Measurements from ENCODE around the gene C1S. TPM values are rescaled to one million over a fixed set of nuclear protein-coding genes. Genes with fewer than 3 reads are reported as not detected.

C1S gene
- total RNA-seq, 1 experiment from 2014 or later = 7.1 TPM

DNA sequence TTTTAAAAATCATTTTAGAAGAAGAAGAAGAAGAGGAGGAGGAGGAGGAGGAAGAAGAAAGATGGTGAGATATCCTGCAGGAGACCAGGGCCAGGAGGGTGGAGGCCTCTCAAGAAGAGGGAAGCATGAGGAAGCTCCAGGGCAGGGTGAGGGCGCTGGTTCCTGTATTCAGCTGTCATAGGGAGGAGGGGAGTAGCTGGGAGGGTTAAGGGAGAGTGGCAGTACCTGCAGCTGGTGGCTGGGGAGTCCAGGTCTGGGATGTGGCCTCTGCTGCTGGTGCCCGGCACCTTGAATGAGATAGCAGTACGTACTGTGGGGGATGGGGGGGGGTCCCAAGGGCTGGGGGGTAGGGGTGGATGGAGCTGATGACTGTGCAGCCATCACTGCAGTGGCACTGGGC is 58.4 kb downstream of the C1S start:
- Mint-ChIP-seq H3K36me3 (ENCODE audit: insufficient read depth, unreplicated experiment) (peaks cover 21% of the 10 kb centered on the region), H3K4me1 (ENCODE audit: low read depth, unreplicated experiment) (no peaks in the 10 kb centered on the region), H3K4me3 (ENCODE audit: low read depth, unreplicated experiment) (no peak overlapping the region), H3K27ac (ENCODE audit: unreplicated experiment) (no peak overlapping the region), H3K27me3 (ENCODE audit: unreplicated experiment) (no peaks in the 10 kb centered on the region), H3K9me3 (ENCODE audit: low read depth, unreplicated experiment) (no peaks in the 10 kb centered on the region)
- DNase-seq = no peak
- TF ChIP-seq, protein P1, sequence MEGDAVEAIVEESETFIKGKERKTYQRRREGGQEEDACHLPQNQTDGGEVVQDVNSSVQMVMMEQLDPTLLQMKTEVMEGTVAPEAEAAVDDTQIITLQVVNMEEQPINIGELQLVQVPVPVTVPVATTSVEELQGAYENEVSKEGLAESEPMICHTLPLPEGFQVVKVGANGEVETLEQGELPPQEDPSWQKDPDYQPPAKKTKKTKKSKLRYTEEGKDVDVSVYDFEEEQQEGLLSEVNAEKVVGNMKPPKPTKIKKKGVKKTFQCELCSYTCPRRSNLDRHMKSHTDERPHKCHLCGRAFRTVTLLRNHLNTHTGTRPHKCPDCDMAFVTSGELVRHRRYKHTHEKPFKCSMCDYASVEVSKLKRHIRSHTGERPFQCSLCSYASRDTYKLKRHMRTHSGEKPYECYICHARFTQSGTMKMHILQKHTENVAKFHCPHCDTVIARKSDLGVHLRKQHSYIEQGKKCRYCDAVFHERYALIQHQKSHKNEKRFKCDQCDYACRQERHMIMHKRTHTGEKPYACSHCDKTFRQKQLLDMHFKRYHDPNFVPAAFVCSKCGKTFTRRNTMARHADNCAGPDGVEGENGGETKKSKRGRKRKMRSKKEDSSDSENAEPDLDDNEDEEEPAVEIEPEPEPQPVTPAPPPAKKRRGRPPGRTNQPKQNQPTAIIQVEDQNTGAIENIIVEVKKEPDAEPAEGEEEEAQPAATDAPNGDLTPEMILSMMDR (IDR thresholded peaks at IDR 0.05; ENCODE audit: unreplicated experiment) = no peak
- CTCF ChIA-PET = interaction anchor here (0.7 kb wide), 1 partner anchor 266 kb away, joined by 4 read pairs; no protein-coding TSS in a partner anchor
- no TSS peak for BruUV-seq (replicated peaks)
- intact Hi-C loops (cut with micrococcal nuclease; ENCODE audit: unreplicated experiment) = no loop called here

DNA sequence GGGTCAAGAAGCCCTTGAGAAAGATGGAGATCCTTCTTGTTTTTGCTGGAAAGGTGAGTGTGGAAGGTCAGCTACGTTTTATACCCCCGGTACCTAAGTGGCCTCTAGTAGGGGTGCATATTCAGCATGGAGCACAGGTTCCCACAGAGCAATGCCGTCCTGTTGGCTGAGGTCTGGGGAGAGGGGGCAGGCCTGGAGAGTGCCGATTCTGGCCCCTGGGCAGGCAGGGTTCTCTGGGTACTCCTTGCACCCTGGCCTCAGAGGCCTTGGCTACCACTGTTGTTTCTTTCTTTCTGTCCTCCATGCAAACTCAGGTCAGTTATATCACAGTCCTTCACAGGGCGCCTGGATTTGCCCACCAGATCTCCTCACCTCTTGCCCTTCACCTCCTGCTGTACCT is 59.6 kb downstream of the C1S start:
- no TSS peak for BruUV-seq (replicated peaks)
- no peaks in the 10 kb centered on the region for H3K4me1 Mint-ChIP-seq (ENCODE audit: low read depth, unreplicated experiment)
- TF ChIP-seq, protein P1 (IDR thresholded peaks at IDR 0.05; ENCODE audit: unreplicated experiment) = no peak
- no peak overlapping the region for H3K4me3 Mint-ChIP-seq (ENCODE audit: low read depth, unreplicated experiment)
- peaks cover 11% of the 10 kb centered on the region for H3K36me3 Mint-ChIP-seq (ENCODE audit: insufficient read depth, unreplicated experiment)
- no peaks in the 10 kb centered on the region for H3K9me3 Mint-ChIP-seq (ENCODE audit: low read depth, unreplicated experiment)
- intact Hi-C loops (cut with micrococcal nuclease; ENCODE audit: unreplicated experiment) = no loop called here
- no peak for DNase-seq
- H3K27ac Mint-ChIP-seq (ENCODE audit: unreplicated experiment) = no peak overlapping the region
- no peaks in the 10 kb centered on the region for H3K27me3 Mint-ChIP-seq (ENCODE audit: unreplicated experiment)
- CTCF ChIA-PET = no interaction called here

Other genes starting within 250 kb of the C1S start
- gene GPR162, start 238.9 kb upstream of the C1S start, total RNA-seq (2022) = not detected in 2 replicates
- 0.45 and 0.56 TPM in 2 replicates for gene P3H3, start 232.3 kb upstream of the C1S start, total RNA-seq (2022)
- not detected in 2 replicates for gene GNB3, start 219.8 kb upstream of the C1S start, total RNA-seq (2022)
- 47.9 and 57.1 TPM in 2 replicates for gene CDCA3, start 209.4 kb upstream of the C1S start, total RNA-seq (2022)
- 126 and 128 TPM in 2 replicates for gene USP5, start 208.6 kb upstream of the C1S start, total RNA-seq (2022)
- gene TPI1, start 193.2 kb upstream of the C1S start, total RNA-seq (2022) = 608 and 639 TPM in 2 replicates
- 18.0 and 21.5 TPM in 2 replicates for gene SPSB2, start 187.4 kb upstream of the C1S start, total RNA-seq (2022)
- 6.0 and 8.3 TPM in 2 replicates for gene LRRC23, start 155.9 kb upstream of the C1S start, total RNA-seq (2022)
- 14.5 and 16.1 TPM in 2 replicates for gene ENO2, start 146.1 kb upstream of the C1S start, total RNA-seq (2022)
- gene ATN1, start 132.8 kb upstream of the C1S start, total RNA-seq (2022) = 59.9 and 62.0 TPM in 2 replicates
- not detected in 2 replicates for gene RNU7-1, start 116.9 kb upstream of the C1S start, total RNA-seq (2022)
- gene C12orf57, start 116.7 kb upstream of the C1S start, total RNA-seq (2022) = 96.7 and 103 TPM in 2 replicates
- 42.4 and 46.3 TPM in 2 replicates for gene PTPN6, start 109.4 kb upstream of the C1S start, total RNA-seq (2022)
- 182 and 195 TPM in 2 replicates for gene PHB2, start 90.1 kb upstream of the C1S start, total RNA-seq (2022)
- 73.1 and 80.5 TPM in 2 replicates for gene EMG1, start 89.8 kb upstream of the C1S start, total RNA-seq (2022)
- gene LPCAT3, start 42.2 kb upstream of the C1S start, total RNA-seq (2022) = 30.2 and 31.7 TPM in 2 replicates
- 7.6 and 7.9 TPM in 2 replicates for gene C1R, start 31.7 kb downstream of the C1S start, total RNA-seq (2022)
- gene C1RL, start 48.5 kb downstream of the C1S start, total RNA-seq (2022) = 43.2 and 43.4 TPM in 2 replicates
- gene RBP5, start 68.2 kb downstream of the C1S start, total RNA-seq (2022) = 0.81 and 2.3 TPM in 2 replicates
- gene CLSTN3, start 69.7 kb downstream of the C1S start, total RNA-seq (2022) = 37.5 and 48.1 TPM in 2 replicates
- gene PEX5, start 129.0 kb downstream of the C1S start, total RNA-seq (2022) = 36.8 and 36.9 TPM in 2 replicates
- gene ACSM4, start 243.4 kb downstream of the C1S start, total RNA-seq (2022) = not detected in 2 replicates

Measured in Calu3 (cell line).